Hematopoietic multipotent progenitor cell treated with erythropoietin and hydrocortisone succinate and interleukin-3 and kit ligand, for 17 days (in vitro differentiated cells): ENCODE measurements around the gene GDF11.
A peak's percentile ranks its signal among the peaks of the same experiment; 100 is the strongest.

Experiments used
- DNase-seq: peaks from one replicate; pipeline ENCODE4 v3.0.0-alpha.2; 2015; ENCODE audit warnings: low spot score

GDF11 gene

GRCh38 chr12:55707219-55707671 is 35.7 kb upstream of the GDF11 start:
- no peak for DNase-seq

- DNase-seq: no peak
Observed at GRCh38 chr12:55707841-55708694, 34.9 kb upstream of the GDF11 start, which contains the start of gene ITGA7. ITGA7 (minus strand) TSS chr12:55707904; CDS start chr12:55707682, 222 bp downstream.

GRCh38 chr12:55708695-55709233 is 34.2 kb upstream of the GDF11 start:
- DNase-seq: no peak

- DNase-seq: no peak
Observed at GRCh38 chr12:55711786-55712553, 31.0 kb upstream of the GDF11 start.

DNA sequence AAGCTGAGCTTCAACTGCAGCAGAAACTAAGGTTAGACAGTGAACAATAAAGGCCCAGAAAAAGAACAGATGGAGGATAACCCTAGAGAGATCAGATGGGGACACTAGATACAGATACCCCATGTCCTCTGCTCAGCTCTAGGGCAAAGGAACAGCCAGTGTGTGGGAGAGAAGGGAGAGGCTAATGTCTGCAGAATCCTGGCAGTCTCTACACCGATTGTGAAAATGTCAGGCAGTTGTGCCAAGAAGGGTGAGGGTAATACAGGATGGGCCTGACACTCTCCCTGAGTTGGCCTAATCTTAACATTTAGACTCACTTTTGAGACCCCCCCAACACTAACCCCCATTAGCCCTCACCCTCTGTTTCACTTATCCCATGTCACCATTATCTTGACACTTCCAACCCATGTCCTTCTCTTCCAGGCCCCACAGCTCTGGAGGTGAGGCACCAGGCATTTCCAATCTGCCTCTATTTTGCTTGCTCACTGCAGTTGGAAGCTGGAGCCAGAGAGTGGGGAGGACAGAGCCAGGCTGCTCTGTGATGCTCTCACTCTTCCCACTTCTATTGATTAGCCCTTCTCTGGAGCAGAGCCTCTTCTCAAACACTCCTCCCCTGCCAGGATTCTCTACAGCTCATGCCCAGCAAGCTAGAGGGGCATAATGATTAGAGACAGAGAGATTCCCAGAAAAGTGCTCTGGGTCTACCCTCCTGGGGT is 30.1 kb upstream of the GDF11 start:
- no peak for DNase-seq

GRCh38 chr12:55713721-55714120 is 29.2 kb upstream of the GDF11 start:
- DNase-seq: no peak

- DNase-seq: no peak
Observed at GRCh38 chr12:55715169-55715764, 27.7 kb upstream of the GDF11 start.

DNA sequence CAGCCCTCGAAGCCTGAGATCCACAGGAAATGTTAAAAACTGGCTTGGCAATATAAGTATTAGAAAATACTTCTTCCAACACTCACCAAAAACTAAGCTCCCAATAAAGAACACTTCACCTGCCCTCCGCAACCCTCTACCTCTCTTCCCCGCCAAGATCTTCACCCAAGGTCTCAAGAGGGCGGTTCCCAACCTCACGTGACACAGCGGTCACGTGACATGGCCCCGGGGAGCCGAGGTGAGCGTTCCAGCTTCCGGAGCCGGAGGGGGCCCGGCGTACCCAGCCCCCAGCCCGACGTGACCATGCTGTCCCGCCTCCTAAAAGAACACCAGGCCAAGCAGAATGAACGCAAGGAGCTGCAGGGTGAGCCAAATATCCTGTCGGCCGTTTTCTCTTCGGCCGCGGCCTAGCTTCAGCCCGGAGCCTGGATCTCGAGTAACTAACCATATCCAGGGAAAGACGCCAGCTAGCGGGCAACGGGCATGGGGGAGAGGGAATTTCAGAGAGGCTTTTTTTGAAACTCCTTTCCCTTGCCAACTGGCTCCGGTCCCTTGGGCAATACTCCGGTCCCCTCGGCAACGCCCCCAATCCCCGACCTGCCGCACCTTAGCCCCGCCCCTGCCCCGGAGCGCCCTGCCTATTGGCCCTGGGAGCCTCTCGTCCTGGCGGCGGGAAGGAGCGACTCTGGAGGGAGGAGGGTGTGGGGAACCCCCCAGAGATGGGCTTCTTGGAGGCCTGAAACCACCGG is 26.9 kb upstream of the GDF11 start, which contains the start of gene BLOC1S1:
Gene BLOC1S1 (plus strand): TSS at position 214 of the 749 bp plus-strand sequence. CDS start 6 bp downstream, at position 220.
- peak; percentile 94 for DNase-seq

GRCh38 chr12:55716582-55716957 is 26.4 kb upstream of the GDF11 start:
- no peak for DNase-seq

- no peak for DNase-seq
Observed at GRCh38 chr12:55717011-55718007, 25.6 kb upstream of the GDF11 start.

DNA sequence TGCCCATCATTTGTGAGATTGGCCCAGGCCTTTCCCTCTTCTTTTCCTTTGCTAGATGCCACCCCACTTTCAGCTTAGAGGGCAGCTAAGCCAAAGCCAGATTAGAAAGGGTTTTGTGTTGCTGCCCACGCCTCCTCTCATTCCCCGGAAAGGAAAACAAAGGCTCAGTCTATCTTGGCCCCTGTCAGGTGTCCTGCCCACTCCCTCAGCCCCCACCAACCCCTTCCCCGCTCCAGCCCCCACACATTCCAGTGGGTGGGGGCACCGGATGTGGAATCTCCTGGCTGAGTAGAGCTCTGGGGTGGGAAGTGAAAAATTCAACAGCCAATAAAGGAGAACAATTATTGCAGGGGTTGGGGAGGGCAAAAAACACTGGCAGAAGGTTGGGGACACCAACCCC is 24.9 kb upstream of the GDF11 start:
- no peak for DNase-seq

GRCh38 chr12:55718624-55719275 is 24.2 kb upstream of the GDF11 start:
- no peak for DNase-seq

DNA sequence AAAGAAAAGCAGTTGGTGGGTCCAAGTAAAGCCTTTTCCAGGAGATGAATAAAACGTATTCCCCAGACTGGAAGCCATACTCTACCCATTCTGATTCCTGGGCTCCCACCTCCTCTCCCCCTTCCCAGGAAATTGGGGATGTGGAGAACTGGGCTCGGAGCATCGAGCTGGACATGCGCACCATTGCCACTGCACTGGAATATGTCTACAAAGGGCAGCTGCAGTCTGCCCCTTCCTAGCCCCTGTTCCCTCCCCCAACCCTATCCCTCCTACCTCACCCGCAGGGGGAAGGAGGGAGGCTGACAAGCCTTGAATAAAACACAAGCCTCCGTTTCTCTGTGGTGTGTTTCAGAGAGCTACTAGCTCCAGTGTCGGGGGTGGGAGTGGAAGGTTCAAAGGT is 23.6 kb upstream of the GDF11 start:
- no peak for DNase-seq

- no peak for DNase-seq
Observed at GRCh38 chr12:55720071-55720564, 22.8 kb upstream of the GDF11 start, which contains the start of gene RDH5. RDH5 (plus strand) TSS chr12:55720393; CDS start chr12:55721185, 792 bp downstream.

DNA sequence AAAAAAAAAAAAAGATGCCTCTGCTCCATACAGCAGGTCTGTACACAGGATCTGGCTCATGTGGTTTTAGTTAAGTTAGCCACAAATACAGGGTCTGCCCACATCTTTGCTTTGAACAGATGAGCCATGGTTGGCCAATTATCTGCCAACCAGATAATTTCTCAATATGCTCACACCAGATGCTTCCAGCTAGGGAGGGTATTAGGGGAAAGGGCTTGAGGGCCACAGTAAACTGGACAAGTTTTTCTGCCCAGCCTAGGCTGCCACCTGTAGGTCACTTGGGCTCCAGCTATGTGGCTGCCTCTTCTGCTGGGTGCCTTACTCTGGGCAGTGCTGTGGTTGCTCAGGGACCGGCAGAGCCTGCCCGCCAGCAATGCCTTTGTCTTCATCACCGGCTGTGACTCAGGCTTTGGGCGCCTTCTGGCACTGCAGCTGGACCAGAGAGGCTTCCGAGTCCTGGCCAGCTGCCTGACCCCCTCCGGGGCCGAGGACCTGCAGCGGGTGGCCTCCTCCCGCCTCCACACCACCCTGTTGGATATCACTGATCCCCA is 22.0 kb upstream of the GDF11 start:
- DNase-seq: no peak

DNA sequence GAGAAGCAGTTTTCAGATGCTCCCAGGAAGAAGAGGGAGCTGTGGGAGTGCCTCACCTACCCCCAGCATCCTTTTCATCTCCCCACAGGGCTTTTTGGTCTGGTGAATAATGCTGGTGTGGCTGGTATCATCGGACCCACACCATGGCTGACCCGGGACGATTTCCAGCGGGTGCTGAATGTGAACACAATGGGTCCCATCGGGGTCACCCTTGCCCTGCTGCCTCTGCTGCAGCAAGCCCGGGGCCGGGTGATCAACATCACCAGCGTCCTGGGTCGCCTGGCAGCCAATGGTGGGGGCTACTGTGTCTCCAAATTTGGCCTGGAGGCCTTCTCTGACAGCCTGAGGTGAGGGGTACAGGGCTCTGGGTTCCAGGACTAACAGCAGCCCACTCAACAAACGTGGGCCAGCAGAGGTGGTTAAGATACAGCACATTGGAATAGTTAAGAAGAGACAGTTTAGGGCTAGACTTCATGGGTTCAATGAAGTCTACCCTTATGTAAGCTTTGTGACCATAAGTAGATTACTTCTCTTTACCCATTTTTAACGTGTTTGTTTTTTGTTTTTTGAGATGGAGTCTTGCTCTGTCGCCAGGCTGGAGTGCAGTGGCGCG is 21.2 kb upstream of the GDF11 start:
- no peak for DNase-seq

DNA sequence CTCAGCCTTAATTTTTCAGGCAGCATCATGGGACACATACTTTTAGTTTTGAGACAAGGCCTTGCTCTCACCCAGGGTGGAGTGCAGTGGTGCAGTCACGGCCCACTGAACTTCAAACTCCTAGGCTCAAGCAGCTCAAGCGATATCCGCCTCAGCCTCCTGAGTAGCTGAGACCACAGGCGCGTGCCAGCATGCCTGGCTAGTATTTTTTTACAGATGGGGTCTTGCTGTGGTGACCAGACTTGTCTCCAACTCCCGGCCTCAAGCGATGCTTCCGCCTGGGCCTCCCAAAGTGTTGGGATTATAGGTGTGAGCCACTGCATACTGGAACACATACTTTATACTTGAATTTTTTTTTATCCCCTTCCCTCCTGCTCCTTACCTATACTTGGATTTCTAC is 20.0 kb upstream of the GDF11 start:
- no peak for DNase-seq
